GM13977 (cell line): Measurements from ENCODE around the gene SNRPA1.
"Not testable (repeated sequence)": the region's sequence is repeated elsewhere in the genome, so short reads cannot be mapped to it uniquely, and the experiment has no call there.

Experiments used
- DNase-seq: peaks from one replicate; pipeline ENCODE4 v3.0.0; 2012; ENCODE audit warnings: low spot score
- in situ Hi-C: fragments of 300-500 bp; cut with MboI; formaldehyde crosslinking; loops from one replicate; pipeline ENCODE4 v1.12.0; 2022; ENCODE audit warnings: low sequenced_read_pairs, low pct_unique_long_range_greater_than_20kb, mixed read lengths, inconsistent platforms; ENCODE audit not compliant: unreplicated experiment
- TF ChIP-seq, protein P1 (sequence below): IDR thresholded peaks from 2 replicates; pipeline ENCODE4 v1.5.1; 2012; ENCODE audit warnings: mild to moderate bottlenecking, control low read depth; ENCODE audit not compliant: insufficient read depth; ENCODE audit errors: extremely low read depth, missing control alignments

The SNRPA1 gene

DNA sequence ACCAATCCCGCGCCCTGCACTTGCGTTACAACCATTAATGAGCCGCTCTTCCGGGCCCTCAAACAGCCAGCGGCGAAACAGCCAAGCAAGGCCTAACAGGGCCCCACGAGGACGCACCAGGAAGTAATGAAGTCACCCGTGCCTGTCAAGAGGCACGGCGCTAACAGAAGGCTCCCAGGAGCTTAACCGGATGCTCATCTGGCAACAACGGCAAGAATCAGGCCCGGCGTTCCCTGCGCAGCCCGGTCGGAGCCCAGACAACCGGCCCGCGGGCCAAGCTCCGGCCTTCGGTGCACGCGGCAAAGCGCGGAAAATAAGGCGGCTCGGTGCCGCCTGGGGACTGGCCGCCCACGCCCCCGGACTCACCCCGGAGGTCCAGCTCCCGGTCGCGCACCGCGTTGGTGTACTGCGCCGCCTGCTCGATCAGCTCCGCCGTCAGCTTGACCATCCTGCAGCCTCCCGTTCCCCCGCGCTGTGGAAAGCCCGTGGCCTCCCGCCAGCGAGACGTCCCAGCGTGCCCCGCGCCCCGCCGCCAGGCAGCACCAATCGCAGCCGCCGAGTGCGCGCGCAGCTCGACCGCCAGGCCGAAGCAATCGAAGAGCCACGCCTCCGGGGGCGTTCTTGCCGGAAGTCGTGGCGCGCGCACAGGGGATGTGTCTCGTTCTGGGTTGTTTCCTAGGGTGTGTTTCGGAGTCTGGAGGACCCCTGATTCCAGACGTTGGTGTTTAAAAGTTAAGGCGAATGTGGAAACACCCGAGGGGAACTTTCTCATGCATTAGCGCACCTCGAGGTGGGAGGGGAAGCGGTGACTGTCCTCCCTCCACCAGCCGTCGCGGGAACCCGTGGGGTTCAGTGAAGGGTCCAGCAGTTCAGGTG is at the start of gene SNRPA1:
Gene SNRPA1 (minus strand): TSS at position 518 of the 876 bp plus-strand sequence. CDS start 70 bp downstream, at position 448.
- TF ChIP-seq, protein P1, sequence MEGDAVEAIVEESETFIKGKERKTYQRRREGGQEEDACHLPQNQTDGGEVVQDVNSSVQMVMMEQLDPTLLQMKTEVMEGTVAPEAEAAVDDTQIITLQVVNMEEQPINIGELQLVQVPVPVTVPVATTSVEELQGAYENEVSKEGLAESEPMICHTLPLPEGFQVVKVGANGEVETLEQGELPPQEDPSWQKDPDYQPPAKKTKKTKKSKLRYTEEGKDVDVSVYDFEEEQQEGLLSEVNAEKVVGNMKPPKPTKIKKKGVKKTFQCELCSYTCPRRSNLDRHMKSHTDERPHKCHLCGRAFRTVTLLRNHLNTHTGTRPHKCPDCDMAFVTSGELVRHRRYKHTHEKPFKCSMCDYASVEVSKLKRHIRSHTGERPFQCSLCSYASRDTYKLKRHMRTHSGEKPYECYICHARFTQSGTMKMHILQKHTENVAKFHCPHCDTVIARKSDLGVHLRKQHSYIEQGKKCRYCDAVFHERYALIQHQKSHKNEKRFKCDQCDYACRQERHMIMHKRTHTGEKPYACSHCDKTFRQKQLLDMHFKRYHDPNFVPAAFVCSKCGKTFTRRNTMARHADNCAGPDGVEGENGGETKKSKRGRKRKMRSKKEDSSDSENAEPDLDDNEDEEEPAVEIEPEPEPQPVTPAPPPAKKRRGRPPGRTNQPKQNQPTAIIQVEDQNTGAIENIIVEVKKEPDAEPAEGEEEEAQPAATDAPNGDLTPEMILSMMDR, result no peak
- in situ Hi-C loops, result loop anchor here (5.0 to 10.0 kb wide), 2 partner anchors 200 to 347 kb away; no protein-coding TSS in a partner anchor
- peak; percentile 97 for DNase-seq

DNA sequence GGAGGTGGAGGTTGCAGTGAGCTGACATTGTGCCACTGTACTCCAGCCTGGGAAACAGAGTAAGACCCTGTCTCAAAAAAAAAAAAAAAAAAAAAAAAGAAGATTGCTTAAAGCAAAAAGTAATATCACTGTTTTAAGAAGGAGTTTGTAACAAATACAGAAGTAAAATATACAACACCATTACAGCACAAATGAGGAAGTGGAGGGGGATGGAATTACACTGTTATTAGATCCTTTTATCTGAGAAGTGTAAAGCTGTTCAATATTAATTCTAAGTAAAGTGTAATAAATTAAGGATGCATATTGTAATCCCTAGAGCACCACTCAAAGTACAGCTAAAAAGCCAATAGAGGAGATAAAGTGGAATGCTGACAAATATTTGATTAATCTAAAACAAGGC is 47.0 kb upstream of the SNRPA1 start:
- DNase-seq, result no peak
- in situ Hi-C loops, result no loop called here
- TF ChIP-seq, protein P1, result no peak

DNA sequence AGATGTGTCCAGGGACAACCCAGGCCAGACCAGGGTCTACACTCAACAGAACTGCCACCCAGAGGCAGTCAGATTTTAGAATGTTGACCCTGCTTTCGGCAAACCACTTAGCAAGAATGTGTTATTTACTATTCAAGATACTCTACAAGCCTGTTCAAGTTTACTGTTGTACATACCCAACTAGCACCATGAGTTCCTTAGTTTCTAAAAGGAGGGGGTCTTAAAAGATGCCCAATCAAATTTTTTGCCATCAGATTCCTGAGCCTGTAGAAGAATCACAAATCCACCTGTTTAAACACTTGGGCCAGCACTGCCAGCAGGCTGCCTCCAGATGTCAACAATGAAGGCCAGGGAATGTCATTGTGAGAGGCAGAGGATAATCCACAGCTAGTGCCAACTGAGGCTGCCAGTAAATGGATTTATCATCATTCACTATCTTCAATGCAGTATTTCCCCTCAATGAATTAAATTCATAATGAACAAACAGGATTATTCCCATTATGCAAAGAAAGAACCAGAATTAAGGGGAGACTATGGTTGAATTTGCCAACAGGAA is 43.5 kb upstream of the SNRPA1 start:
- in situ Hi-C loops, result no loop called here
- TF ChIP-seq, protein P1, result no peak
- no peak for DNase-seq

DNA sequence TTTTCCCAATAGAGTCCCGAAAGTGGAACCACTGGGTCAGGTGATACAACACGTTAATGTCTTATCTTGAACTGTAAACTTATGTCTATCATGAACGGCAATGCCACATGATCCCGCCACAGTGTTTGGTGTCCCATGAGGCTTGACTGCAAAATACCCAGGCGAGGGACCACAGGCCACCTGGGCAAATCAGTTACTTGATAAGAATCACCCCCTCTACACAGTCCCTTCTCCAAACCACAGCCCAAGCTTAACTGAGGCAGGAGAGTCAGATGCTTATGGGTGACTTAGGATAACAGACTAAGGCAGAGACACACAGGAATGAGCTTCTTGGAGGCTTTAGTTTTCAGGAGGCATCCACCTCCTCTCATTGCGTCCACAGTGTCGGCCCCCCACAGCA is 42.9 kb upstream of the SNRPA1 start:
- TF ChIP-seq, protein P1, result no peak
- no peak for DNase-seq

DNA sequence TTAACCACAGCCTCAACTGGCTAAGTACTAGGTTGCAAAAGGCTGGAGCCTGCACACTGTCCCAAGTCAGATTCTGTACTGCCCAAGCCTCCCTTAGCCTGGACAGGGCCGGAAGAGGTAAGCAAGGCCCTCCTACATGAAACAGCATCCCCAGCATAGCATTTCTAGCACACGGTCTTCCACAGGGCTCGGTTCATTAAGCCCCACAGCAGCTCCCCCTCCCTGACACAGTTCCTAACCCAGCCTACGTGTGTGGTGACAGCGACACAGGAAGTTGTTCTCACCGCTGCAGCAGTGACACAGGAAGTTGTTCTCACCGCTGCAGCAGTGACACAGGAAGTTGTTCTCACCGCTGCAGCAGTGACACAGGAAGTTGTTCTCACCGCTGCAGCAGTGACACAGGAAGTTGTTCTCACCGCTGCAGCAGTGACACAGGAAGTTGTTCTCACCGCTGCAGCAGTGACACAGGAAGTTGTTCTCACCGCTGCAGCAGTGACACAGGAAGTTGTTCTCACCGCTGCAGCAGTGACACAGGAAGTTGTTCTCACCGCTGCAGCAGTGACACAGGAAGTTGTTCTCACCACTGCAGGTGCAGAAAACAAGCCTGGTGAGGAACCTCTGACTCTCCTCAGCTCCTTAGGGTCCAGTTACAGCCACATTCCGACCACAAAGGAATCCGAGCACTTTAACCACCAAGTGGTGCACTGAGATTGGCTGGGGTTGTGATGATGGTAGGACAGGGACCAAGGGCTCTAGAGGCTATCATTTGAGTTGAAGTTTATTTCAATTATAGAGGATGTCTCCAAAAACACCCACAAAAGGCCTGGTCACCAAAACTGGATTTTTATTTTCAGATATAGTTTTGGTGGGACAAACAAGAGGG is 39.1 kb upstream of the SNRPA1 start:
- DNase-seq, in situ Hi-C loops: not testable (repeated sequence)

More for the DNA sequence above, 42.9 kb upstream of the SNRPA1 start:
- in situ Hi-C loops, result no loop called here

DNA sequence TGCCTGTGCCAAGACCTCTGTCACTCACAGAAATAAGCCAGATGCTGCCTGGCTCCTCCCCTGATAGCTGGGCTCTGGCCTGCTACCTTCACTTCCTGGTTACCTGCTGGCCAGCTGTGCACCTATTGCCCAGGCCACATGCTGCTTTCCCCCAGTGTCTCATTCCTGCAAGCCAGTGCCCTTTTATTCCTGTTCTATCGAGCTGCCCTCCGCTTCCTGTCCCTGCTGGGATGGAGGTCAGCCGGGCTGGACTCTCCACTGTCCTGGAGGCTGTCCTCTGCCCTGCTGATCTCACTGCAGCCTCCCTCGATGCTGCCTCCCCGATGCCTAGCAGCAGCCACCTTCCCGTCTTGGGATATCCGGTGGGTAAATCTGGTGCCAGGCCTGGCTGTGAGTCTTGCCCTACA is 37.0 kb upstream of the SNRPA1 start:
- TF ChIP-seq, protein P1, result no peak
- in situ Hi-C loops, result no loop called here
- no peak for DNase-seq
